HPDE6-E6E7 (cell line): ENCODE results near the gene ZNF552.
A peak's percentile ranks its signal among the peaks of the same experiment; 100 is the strongest.

ENCODE experiments used
- DNase-seq: peaks from one replicate; pipeline ENCODE4 v3.0.0; 2011; ENCODE audit warnings: missing footprints; ENCODE audit errors: extremely low spot score

The ZNF552 gene

DNA sequence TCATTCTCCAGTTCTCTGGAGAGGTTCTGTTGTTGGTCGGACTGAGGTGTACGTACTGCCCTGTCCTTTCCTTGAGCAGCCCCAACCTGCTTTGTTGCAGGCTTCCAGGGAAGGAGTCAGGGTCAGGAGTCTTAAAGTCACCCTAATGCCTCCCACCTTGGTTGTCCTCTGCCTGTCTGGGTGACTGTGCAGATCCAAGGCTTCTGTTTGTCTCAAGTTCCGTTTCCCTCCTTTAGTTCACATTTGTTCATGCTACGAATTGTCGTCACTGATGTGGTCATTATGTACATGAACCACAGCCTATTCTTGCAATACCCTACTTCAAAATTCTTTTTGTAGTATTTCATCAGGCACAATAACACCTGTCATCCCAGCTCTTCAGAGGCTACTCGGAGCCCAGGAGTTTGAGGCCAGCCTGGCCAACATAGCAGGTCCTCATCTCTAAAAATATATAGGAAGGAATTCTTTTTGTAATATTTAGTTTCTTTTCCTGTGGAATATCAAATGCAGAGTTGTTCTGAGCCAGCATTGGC lies 37.9 kb downstream of the ZNF552 start:
- no peak for DNase-seq

DNA sequence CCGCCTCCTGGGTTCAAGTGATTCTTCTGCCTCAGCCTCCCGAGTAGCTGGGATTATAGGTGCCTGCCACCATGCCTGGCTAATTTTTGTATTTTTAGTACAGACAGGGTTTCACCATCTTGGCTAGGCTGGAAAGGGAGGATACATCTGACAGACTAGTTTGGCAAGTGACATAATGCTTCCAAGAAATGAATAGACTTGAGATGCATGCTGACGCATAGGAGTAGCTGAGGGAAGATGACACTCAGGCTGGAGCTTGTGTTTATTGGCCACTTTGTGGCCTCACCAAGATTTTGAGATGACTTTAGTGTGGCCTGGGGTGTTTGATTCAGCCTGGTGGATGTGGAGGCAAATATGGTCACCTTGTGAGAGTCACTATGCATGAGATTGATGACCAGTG lies 41.2 kb downstream of the ZNF552 start:
- DNase-seq = no peak

DNA sequence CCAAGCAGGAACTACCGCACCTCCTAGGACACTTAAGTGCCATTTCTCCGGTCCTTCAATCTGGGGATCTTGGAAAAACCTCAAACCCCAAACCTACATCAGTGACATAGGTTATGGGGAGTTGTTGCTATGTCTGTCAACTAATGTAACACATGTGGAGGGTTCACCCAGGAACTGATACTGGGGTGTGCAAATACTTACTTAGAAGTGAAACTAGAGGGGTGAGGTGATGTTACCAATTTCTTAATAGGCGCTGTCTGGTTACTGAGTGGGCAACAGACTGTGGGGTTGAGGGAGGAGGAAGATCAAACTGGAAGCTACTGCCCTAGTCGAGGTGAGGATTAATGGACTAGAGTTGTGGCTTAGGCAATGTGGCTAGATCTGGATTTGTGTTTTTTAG lies 43.3 kb downstream of the ZNF552 start:
- no peak for DNase-seq

DNA sequence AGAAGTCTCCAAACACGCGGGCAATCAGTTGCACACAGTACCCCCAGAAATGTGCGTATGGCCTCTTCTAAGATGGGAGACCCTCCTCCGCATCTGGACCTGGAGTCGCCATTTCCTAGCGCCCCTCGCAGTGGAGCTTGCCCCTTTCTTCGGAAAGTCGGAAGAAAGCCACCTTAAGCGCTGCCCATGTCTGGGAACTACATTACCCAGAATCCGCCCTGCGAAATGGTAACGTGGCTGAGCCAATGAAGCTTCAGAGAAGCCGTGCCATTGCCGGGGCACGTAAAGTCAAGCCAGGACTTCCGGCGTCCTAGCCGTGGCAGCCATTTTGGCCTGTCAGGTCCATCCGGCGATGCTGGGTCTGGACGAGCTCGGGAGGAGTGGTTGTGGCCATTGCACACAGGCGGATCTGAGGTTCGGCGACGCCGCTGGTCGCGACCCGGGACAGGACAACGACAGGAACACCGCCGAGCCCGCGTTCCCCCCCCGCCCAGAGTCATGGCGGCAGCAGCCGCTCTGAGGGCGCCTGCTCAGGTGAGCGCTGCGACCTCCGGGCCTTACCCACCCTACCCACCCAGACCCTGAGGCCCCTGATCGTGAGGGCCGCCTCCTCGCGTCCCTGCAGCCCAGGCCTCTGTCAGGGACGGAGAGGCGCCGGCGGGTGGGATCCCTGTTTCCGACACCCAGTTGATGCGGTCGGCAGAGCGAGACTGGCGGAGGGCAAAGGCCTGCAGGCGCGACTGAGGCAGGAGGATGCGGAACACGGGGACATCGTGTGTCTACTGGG lies 45.2 kb downstream of the ZNF552 start, which contains the start of gene ZNF586:
Gene ZNF586, plus strand, starts transcription at position 332 of the 787 bp plus-strand sequence. Its CDS starts 167 bp downstream, at position 499.
- DNase-seq = peak; percentile 99

DNA sequence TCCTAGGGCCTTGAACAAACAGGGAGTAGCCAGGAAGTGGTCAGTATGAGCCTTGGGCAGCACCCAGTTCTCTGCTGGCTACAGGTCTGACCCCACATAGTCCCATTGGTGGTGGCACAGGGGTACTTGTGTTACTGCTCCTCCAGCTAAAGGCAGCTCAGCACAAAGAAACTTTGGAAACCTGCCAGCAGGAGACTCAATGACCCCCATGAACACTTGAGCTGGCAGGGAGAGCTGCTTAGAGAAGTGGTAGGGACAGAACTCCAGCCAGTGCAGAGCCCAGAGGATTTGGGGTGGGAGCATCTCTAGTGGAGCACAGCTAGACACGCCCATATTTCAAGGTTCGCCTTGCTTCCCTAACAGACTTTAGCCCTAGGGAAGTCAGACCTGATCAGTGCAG lies 55.6 kb downstream of the ZNF552 start:
- no peak for DNase-seq

DNA sequence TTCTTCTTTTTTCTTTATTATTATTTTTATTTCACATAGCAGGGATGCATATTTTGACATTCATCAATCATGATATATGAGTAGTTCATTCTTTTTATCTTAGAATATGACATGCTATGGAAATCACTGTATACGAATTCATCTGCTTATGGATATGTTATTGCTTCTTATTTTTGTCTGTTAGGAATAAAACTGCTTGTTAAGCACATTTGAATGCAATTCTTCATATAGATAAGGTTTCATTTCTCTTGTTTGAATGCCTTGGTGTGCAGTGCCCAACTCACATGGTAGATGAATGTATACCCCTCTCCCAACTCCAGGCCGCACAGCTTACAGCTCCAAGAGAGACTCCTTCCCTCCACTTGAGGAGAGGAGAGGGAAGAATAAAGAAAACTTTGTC lies 56.8 kb downstream of the ZNF552 start:
- no peak for DNase-seq
